ENCODE results near the gene DGKG. TPM values are rescaled to one million over a fixed set of nuclear protein-coding genes. Genes with fewer than 3 reads are reported as not detected.
A peak's percentile ranks its signal among the peaks of the same experiment; 100 is the strongest.

DGKG gene
- total and polyA plus RNA-seq, 9 of the 15 experiments (the other 6 are each of a cell fraction or from before 2014, with no cell fraction given) = 0.01 to 0.36 (median 0.15) TPM

DNA sequence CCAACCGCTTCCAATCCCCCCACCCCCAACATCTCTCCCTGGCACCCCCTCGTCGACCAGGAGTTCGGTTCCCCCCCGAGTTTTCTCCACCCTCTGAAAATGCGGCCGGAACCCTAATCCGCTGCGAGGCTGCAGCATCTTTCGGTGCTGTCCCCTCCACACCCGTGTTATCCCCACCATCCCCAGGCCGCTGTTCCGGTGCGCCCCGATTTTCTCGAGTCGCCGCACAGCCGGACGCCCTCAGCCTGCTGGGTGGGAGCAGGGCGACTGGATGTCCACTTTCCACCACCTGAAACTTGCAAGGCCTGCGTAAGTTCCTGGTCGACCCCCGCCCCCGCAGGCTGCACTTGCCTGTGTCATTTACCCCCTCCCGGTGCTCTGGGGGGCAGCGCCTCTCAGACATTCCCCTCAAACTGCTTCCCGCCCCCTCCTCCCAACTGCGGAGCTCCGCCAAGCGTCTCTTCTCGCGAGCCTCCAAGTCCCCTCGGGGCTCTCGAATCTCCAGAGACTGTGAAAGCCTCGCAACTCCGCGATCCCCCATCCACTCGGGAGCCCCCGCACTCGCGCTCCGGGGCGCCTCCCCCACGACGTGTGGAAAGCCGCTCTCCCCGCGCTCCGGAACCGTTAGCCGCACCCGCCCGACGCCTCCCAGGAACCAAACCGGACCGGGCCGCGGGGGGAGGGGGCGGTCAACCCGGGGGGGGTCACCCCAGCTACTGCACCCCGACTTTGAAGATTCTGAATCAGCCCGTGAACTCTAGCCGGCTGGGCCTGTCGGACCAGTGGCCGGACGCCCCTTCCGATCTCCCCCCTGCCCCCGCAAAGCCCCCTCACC, 253.7 kb downstream of the DGKG start (continued):
- TF ChIP-seq ZNF764 (CRISPR knock-in tag; IDR thresholded peaks at IDR 0.05; ENCODE audit: low read depth) (no peak), CSDE1 (IDR thresholded peaks at IDR 0.05) (no peak), RUNX1 (IDR thresholded peaks at IDR 0.05; ENCODE audit: low read depth) (no peak), HSF4 (CRISPR knock-in tag; IDR thresholded peaks at IDR 0.05; ENCODE audit: borderline replicate concordance) (no peak), TCF7L2 (IDR thresholded peaks at IDR 0.05; ENCODE audit: low read depth, low read length) (no peak), RNF2 (IDR thresholded peaks at IDR 0.05) (no peak), RHOXF2B (CRISPR knock-in tag; conservative IDR thresholded peaks at IDR 0.05) (no peak), ZNF717 (CRISPR knock-in tag; IDR thresholded peaks at IDR 0.05) (no peak), NFIC (IDR thresholded peaks at IDR 0.05) (peak; percentile 38; the same call in 1 of the 2 replicates), THRAP3 (IDR thresholded peaks at IDR 0.05; ENCODE audit: borderline replicate concordance) (no peak), ZNF311 (CRISPR knock-in tag; IDR thresholded peaks at IDR 0.05) (no peak), STAT5B (CRISPR knock-in tag; IDR thresholded peaks at IDR 0.05) (no peak), POLR3G (IDR thresholded peaks at IDR 0.05; ENCODE audit: extremely low read depth, insufficient read length, insufficient replicate concordance) (no peak), ZNF124 (CRISPR knock-in tag; IDR thresholded peaks at IDR 0.05) (no peak), YY1 (IDR thresholded peaks at IDR 0.05; ENCODE audit: borderline replicate concordance in 1 of 3, control insufficient read depth in 1 of 3, extremely low read depth in 1 of 3, insufficient read depth in 3 of 3, insufficient read length in 1 of 3, insufficient replicate concordance in 2 of 3, low read depth in 1 of 3, low read length in 2 of 3) (no peak), BMI1 (IDR thresholded peaks at IDR 0.05; ENCODE audit: low read length) (no peak)
- TF ChIP-seq, protein P1, sequence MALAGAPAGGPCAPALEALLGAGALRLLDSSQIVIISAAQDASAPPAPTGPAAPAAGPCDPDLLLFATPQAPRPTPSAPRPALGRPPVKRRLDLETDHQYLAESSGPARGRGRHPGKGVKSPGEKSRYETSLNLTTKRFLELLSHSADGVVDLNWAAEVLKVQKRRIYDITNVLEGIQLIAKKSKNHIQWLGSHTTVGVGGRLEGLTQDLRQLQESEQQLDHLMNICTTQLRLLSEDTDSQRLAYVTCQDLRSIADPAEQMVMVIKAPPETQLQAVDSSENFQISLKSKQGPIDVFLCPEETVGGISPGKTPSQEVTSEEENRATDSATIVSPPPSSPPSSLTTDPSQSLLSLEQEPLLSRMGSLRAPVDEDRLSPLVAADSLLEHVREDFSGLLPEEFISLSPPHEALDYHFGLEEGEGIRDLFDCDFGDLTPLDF (CRISPR knock-in tag; IDR thresholded peaks at IDR 0.05) = no peak
- TF ChIP-seq, protein P2, sequence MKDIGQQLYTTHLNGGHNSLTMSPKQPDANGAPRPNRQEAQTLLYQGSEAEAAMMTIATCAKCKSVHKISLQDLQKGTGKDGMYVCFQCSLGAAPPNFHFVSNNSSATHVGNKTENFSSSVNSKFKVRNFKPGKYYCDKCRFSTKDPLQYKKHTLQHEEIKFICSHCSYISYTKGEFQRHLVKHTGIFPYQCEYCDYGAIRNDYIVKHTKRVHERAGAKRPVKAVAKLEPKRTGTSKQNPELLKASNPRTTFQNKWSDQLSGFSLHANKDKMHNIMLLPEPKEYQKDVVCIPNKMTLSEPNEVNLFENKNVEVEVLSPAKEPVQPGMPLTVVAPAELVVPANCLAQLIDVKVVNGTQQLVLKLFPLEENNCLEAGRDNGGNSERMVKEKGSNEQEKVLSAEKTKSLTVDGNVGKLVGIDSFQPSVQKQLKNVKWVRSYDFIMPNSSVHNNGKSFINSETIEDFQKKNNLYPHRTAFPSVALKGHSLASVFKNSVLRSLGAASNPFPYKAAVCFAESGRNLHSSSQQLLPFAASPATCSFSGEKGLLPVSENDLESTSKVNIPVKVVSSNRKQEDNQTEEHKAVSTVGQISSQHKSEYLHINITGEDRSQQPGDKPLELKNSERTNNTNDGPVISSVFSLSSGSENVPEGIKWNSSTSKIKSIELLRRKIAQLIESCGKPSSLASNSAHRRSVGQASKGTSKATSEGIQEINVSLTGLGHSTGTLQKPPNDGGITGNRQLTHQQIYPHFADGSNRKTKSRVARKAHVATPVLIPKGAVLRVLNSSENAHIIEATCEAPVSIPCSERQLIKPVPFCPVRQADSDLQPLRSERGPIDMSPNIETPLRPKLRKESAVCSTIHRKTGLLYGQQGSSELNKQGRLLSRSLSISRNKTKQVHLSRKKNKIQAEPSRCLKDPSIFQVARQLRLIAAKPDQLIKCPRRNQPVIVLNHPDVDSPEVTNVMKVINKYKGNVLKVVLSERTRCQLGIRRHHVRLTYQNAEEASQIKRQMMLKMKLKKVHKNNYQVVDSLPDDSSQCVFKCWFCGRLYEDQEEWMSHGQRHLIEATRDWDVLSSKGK (CRISPR knock-in tag; IDR thresholded peaks at IDR 0.05) = no peak
- TF ChIP-seq, protein P3, sequence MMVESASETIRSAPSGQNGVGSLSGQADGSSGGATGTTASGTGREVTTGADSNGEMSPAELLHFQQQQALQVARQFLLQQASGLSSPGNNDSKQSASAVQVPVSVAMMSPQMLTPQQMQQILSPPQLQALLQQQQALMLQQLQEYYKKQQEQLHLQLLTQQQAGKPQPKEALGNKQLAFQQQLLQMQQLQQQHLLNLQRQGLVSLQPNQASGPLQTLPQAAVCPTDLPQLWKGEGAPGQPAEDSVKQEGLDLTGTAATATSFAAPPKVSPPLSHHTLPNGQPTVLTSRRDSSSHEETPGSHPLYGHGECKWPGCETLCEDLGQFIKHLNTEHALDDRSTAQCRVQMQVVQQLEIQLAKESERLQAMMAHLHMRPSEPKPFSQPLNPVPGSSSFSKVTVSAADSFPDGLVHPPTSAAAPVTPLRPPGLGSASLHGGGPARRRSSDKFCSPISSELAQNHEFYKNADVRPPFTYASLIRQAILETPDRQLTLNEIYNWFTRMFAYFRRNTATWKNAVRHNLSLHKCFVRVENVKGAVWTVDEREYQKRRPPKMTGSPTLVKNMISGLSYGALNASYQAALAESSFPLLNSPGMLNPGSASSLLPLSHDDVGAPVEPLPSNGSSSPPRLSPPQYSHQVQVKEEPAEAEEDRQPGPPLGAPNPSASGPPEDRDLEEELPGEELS (CRISPR knock-in tag; IDR thresholded peaks at IDR 0.05; ENCODE audit: borderline replicate concordance) = no peak
